Tibial nerve (tissue), 3 donors: ENCODE measurements around the gene IL31RA.

Source experiments
- POLR2A ChIP-seq, 2 donors: fragments of 450-650 bp; IDR thresholded peaks; one replicate each; pipeline ENCODE4 v1.6.1; 2017; ENCODE audit warnings: antibody characterized with exemption in 2 of 2, mild to moderate bottlenecking in 2 of 2, moderate library complexity in 2 of 2
- TF ChIP-seq, protein P1 (sequence below), 5 experiments: fragments of 200-600 bp in 3 of 5; fragments of 450-650 bp in 2 of 5; sonication (generic) in 3 of 5; IDR thresholded peaks; one replicate each; pipeline ENCODE4 v1.5.1; 2016 to 2019; ENCODE audit warnings: antibody characterized with exemption in 5 of 5, mild to moderate bottlenecking in 3 of 5, moderate library complexity in 2 of 5

DNA sequence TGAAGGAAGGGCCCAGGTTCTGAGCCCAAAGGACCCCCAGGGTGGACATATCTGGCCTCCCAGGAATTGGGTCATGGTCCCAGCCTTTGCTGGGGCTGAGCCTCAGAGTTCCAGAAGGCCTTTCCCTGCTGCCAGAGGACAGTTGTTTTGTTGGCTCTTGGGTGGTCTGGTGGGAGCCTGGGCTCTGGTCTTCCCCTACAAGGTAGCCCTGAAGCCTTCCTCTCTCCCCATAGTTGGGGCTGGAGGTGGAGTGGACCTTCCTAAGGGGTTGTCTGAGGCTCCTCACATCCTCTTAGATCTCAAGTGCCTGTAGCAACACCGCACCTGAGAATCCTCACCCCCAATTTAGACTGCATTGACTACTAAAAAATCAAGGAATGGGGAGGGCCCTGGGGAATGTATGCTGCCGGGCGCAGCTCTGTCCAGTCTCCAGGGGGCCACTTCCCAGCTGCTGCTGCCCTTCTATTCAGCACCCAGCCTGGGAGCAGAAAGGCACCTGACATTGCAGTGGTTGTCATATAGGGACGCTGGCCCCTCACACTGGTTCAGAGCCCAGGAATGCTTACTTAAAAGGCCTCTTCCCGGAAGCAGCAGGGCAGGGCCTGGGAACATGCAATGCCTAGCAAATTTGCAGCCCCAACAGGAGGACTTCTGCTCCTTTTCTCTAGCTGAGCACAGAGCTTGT lies 66.4 kb downstream of the IL31RA start:
- TF ChIP-seq, protein P1, sequence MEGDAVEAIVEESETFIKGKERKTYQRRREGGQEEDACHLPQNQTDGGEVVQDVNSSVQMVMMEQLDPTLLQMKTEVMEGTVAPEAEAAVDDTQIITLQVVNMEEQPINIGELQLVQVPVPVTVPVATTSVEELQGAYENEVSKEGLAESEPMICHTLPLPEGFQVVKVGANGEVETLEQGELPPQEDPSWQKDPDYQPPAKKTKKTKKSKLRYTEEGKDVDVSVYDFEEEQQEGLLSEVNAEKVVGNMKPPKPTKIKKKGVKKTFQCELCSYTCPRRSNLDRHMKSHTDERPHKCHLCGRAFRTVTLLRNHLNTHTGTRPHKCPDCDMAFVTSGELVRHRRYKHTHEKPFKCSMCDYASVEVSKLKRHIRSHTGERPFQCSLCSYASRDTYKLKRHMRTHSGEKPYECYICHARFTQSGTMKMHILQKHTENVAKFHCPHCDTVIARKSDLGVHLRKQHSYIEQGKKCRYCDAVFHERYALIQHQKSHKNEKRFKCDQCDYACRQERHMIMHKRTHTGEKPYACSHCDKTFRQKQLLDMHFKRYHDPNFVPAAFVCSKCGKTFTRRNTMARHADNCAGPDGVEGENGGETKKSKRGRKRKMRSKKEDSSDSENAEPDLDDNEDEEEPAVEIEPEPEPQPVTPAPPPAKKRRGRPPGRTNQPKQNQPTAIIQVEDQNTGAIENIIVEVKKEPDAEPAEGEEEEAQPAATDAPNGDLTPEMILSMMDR (IDR thresholded peaks at IDR 0.05) = no peak
- TF ChIP-seq POLR2A (IDR thresholded peaks at IDR 0.05) = no peak
